GM12878 (cell line): Measurements from ENCODE around the gene LHFPL5. TPM values are rescaled to one million over a fixed set of nuclear protein-coding genes. Genes with fewer than 3 reads are reported as not detected.

ENCODE experiments used
- ATAC-seq: fragments of 200-7000 bp; cut with Tn5 transposase; 3 replicates; pipeline ENCODE4 v1.9.1; 2020; ENCODE audit warnings: mild to moderate bottlenecking, moderate library complexity
- BruUV-seq: library from RNA; stranded (reverse); fragments of 400-500 nt; replicated peaks from 2 replicates; lab custom pipeline; 2021; lab: Mats Ljungman, UMichigan
- CTCF ChIA-PET: fragments of 300-600 bp; sonication (Branson Sonifier 250); formaldehyde crosslinking; extraction: SDS; loops from one replicate; lab custom pipeline; 2021; ENCODE audit warnings: inconsistent platforms; lab: Yijun Ruan, JAX
- POLR2A ChIA-PET: fragments of 350-600 bp; formaldehyde crosslinking; extraction: SDS; loops from one replicate; lab custom pipeline; 2021; ENCODE audit warnings: inconsistent platforms; lab: Charles Lee
- RAD21 ChIA-PET: fragments of 300-600 bp; sonication (Branson Sonifier 250); formaldehyde crosslinking; loops from one replicate; lab custom pipeline; 2023; ENCODE audit warnings: antibody characterized with exemption; ENCODE audit not compliant: unreplicated experiment; lab: Charles Lee
- SMC1A ChIA-PET: fragments of 300-600 bp; sonication (Branson Sonifier 250); formaldehyde crosslinking; loops from one replicate; lab custom pipeline; 2023; ENCODE audit not compliant: unreplicated experiment, uncharacterized antibody; lab: Charles Lee
- DNase-seq: peaks from one replicate; pipeline ENCODE4 v3.0.0-alpha.2; 2011; ENCODE audit warnings: low read depth, low spot score
- FAIRE-seq: peaks from 3 replicates; lab custom pipeline; 2011; peaks lifted over from hg19 to GRCh38; lab: Jason Lieb, UNC
- H2AFZ ChIP-seq: 2 replicates; pipeline ENCODE4 v1.6.0; 2011; ENCODE audit warnings: low read depth, low read length, control low read depth; ENCODE audit not compliant: control insufficient read depth
- H3K27ac ChIP-seq: 2 replicates; pipeline ENCODE4 v1.5.1; 2011; ENCODE audit warnings: control low read depth; ENCODE audit not compliant: control insufficient read depth, insufficient read depth
- H3K27me3 ChIP-seq, 2 experiments: replicated peaks in 1 of 2; 2 replicates each; pipeline versions ENCODE4 v1.6.0 to v1.6.1; 2011; ENCODE audit warnings: low read length in 1 of 2; ENCODE audit not compliant: control insufficient read depth in 2 of 2, insufficient read depth in 2 of 2
- H3K36me3 ChIP-seq, 2 experiments: 2 replicates each; pipeline ENCODE4 v1.5.1; 2011; ENCODE audit warnings: low read length in 1 of 2; ENCODE audit not compliant: control insufficient read depth in 2 of 2, insufficient read depth in 2 of 2
- H3K4me1 ChIP-seq: 2 replicates; pipeline ENCODE4 v1.6.1; 2011; ENCODE audit warnings: mild to moderate bottlenecking, low read length, moderate library complexity, mixed read lengths; ENCODE audit not compliant: control insufficient read depth, insufficient read depth
- H3K4me2 ChIP-seq: 2 replicates; pipeline ENCODE4 v1.6.0; 2011; ENCODE audit warnings: control low read depth; ENCODE audit not compliant: control insufficient read depth, insufficient read depth
- H3K4me3 ChIP-seq: fragments of 200-600 bp; sonication (generic); 2 replicates; pipeline ENCODE4 v1.5.1; 2016
- H3K79me2 ChIP-seq: 2 replicates; pipeline ENCODE4 v1.6.0; 2011; ENCODE audit warnings: low read length; ENCODE audit not compliant: control insufficient read depth, insufficient read depth
- H3K9ac ChIP-seq: 2 replicates; pipeline ENCODE4 v1.8.0; 2011; ENCODE audit warnings: low read length, control low read depth, mixed read lengths; ENCODE audit not compliant: control insufficient read depth, insufficient read depth
- H3K9me3 ChIP-seq: replicated peaks from 3 replicates; pipeline ENCODE4 v1.5.1; 2011; ENCODE audit warnings: mild to moderate bottlenecking, low read length; ENCODE audit not compliant: control insufficient read depth, insufficient read depth
- H4K20me1 ChIP-seq: 2 replicates; pipeline ENCODE4 v1.6.0; 2011; ENCODE audit not compliant: control insufficient read depth, insufficient read depth
- E4F1 ChIP-seq: fragments of 450-650 bp; IDR thresholded peaks from 2 replicates; pipeline ENCODE4 v1.6.1; 2018; ENCODE audit warnings: borderline replicate concordance, mild to moderate bottlenecking; ENCODE audit not compliant: partially characterized antibody
- FOXM1 ChIP-seq: IDR thresholded peaks from 2 replicates; pipeline ENCODE4 v1.6.1; 2012; ENCODE audit warnings: low read depth, mild to moderate bottlenecking, inconsistent platforms, low read length, moderate library complexity
- GABPA ChIP-seq: IDR thresholded peaks from 2 replicates; pipeline ENCODE4 v1.6.1; 2014; ENCODE audit warnings: antibody characterized with exemption, low read depth, mild to moderate bottlenecking, inconsistent platforms
- HDAC2 ChIP-seq: fragments of 200-600 bp; sonication (generic); IDR thresholded peaks from 2 replicates; pipeline ENCODE4 v1.6.1; 2017
- NKRF ChIP-seq: fragments of 450-650 bp; conservative IDR thresholded peaks from 2 replicates; pipeline ENCODE4 v1.6.1; 2017; ENCODE audit warnings: mild to moderate bottlenecking, moderate library complexity
- POLR2AphosphoS2 ChIP-seq: IDR thresholded peaks from 2 replicates; pipeline ENCODE4 v1.6.1; 2011; ENCODE audit warnings: low read depth, mild to moderate bottlenecking, low read length, improper control_type of control experiment, moderate library complexity
- RCOR1 ChIP-seq: conservative IDR thresholded peaks from 2 replicates; pipeline ENCODE4 v1.6.1; 2012; ENCODE audit warnings: low read depth, low read length, improper control_type of control experiment
- ZBTB4 ChIP-seq: fragments of 450-650 bp; formaldehyde crosslinking; IDR thresholded peaks from 2 replicates; pipeline ENCODE4 v1.4.0; 2022; ENCODE audit warnings: mild to moderate bottlenecking, moderate library complexity
- ZNF622 ChIP-seq: fragments of 450-650 bp; IDR thresholded peaks from 2 replicates; pipeline ENCODE4 v1.6.1; 2017; ENCODE audit warnings: mild to moderate bottlenecking, inconsistent platforms
- WGBS: methylation state at CpG from one replicate; pipeline ENCODE4 v1.1.6; 2016; ENCODE audit warnings: low lambda C conversion rate; ENCODE audit not compliant: insufficient replicate concordance, insufficient coverage; ENCODE audit errors: missing lambda C conversion rate; 5-methylcytosine and 5-hydroxymethylcytosine counted together
- in situ Hi-C: fragments of 300-500 bp; cut with MboI; formaldehyde crosslinking; loops from 9 replicates; pipeline ENCODE4 v1.14.3; 2018; ENCODE audit warnings: mixed read lengths
- intact Hi-C: fragments of 100-400 bp; cut with micrococcal nuclease; formaldehyde crosslinking; loops from one replicate; pipeline ENCODE4 v1.14.2; 2022; ENCODE audit not compliant: unreplicated experiment
- polyA plus RNA-seq, 11 experiments: library from polyadenylated mRNA; depleted of rRNA in 4 of 11; unstranded in 6 of 11; stranded (reverse) in 5 of 11; fragments of >200 nt; fragmentation: Nextera tagmentation in 4 of 11; fragmentation: Illumina TruSeq in 1 of 11; extraction: Ambion mirVana in 4 of 11; extraction: Trizol in 1 of 11; gene quantifications; 1 replicate in 1 of 11; 2 replicates in 10 of 11; pipeline versions ENCODE4 v1.2.1 to v1.2.3, GENCODE V29; 2011 to 2016; ENCODE audit warnings: inconsistent platforms in 2 of 11, missing spikeins in 2 of 11, low read depth in 1 of 11
- total RNA-seq, 4 experiments: library from RNA; depleted of rRNA in 3 of 4; stranded (reverse); fragments of >200 nt in 3 of 4; fragmentation: Illumina TruSeq in 1 of 4; extraction: Trizol in 1 of 4; gene quantifications; 2 replicates each; pipeline versions ENCODE4 v1.2.1 to v1.2.3, GENCODE V29; 2013 to 2021

The LHFPL5 gene
- total and polyA plus RNA-seq, 10 of the 15 experiments (the other 5 are each of a cell fraction or from before 2014, with no cell fraction given), result 0.11 TPM; not detected in 9

- CTCF ChIA-PET, result interaction anchor here (1.0 kb wide), 1 partner anchor 283 kb away, joined by 3 read pairs; no protein-coding TSS in a partner anchor
- H3K4me2 ChIP-seq, result no peak overlapping the region
- no peak overlapping the region for H3K4me3 ChIP-seq
- ATAC-seq, result no peak
- no peak overlapping the region for H2AFZ ChIP-seq
- POLR2A ChIA-PET, result no interaction called here
- DNase-seq, result no peak
- TF ChIP-seq ZNF622 (no peak), FOXM1 (no peak), E4F1 (no peak), HDAC2 (no peak), POLR2AphosphoS2 (no peak), RCOR1 (no peak), NKRF (no peak), GABPA (no peak), ZBTB4 (CRISPR knock-in tag) (no peak)
- H3K4me1 ChIP-seq, result no peaks in the 10 kb centered on the region
- SMC1A ChIA-PET, result no interaction called here
- intact Hi-C loops, result no loop called here
- no TSS peak for BruUV-seq
- no peak overlapping the region for H3K27ac ChIP-seq
- in situ Hi-C loops, result no loop called here
- no peak overlapping the region for H3K9ac ChIP-seq
- H3K79me2 ChIP-seq, result no peaks in the 10 kb centered on the region
- H3K36me3 ChIP-seq, result no peaks in the 10 kb centered on the region
- H3K27me3 ChIP-seq, result no peaks in the 10 kb centered on the region
- no peaks in the 10 kb centered on the region for H3K9me3 ChIP-seq
- RAD21 ChIA-PET, result no interaction called here
- no peak for FAIRE-seq
- H4K20me1 ChIP-seq, result no peaks in the 10 kb centered on the region
- WGBS, result 59% methylated on average over 6 of the region's 6 CpGs
Measured at GRCh38 chr6:35811699-35811995, 6.5 kb downstream of the LHFPL5 start.
